GM18861 (cell line): ENCODE results near the gene SMYD1.

Experiments used
- ATAC-seq: cut with Tn5 transposase; IDR thresholded peaks from one replicate; pipeline ENCODE4 v1.9.1; 2021; ENCODE audit not compliant: unreplicated experiment

The SMYD1 gene

GRCh38 chr2:88139804-88140203 is 72.2 kb downstream of the SMYD1 start:
- ATAC-seq: no peak

GRCh38 chr2:88141952-88142351 is 74.3 kb downstream of the SMYD1 start:
- no peak for ATAC-seq

- ATAC-seq: no peak
These were observed 76.6 kb downstream of the SMYD1 start for GRCh38 chr2:88144271-88144670.

- no peak for ATAC-seq
These were observed 77.4 kb downstream of the SMYD1 start for GRCh38 chr2:88144914-88145497.

GRCh38 chr2:88146590-88146989 is 79.0 kb downstream of the SMYD1 start:
- ATAC-seq: no peak

GRCh38 chr2:88147145-88147544 is 79.5 kb downstream of the SMYD1 start:
- ATAC-seq: no peak

GRCh38 chr2:88148929-88149438 is 81.4 kb downstream of the SMYD1 start:
- ATAC-seq: no peak

GRCh38 chr2:88159481-88159880 is 91.9 kb downstream of the SMYD1 start:
- ATAC-seq: no peak

GRCh38 chr2:88159955-88160415 is 92.4 kb downstream of the SMYD1 start:
- ATAC-seq: no peak

- no peak for ATAC-seq
These were observed 92.9 kb downstream of the SMYD1 start for GRCh38 chr2:88160517-88160916.

GRCh38 chr2:88161446-88162244 is 94.0 kb downstream of the SMYD1 start:
- ATAC-seq: no peak
